HEK293 (cell line): Measurements from ENCODE around the gene TMEM164.

Source experiments
- CTCF ChIA-PET: fragments of 350-600 bp; formaldehyde crosslinking; extraction: SDS; loops from one replicate; lab custom pipeline; 2021; ENCODE audit warnings: antibody characterized with exemption; lab: Yijun Ruan, JAX
- POLR2A ChIA-PET: fragments of 300-600 bp; formaldehyde crosslinking; extraction: SDS; loops from one replicate; lab custom pipeline; 2020; ENCODE audit warnings: antibody characterized with exemption, inconsistent platforms; lab: Yijun Ruan, JAX
- H3K27ac ChIP-seq: fragments of 200-500 bp; sonication (Bioruptor generic); 2 replicates; pipeline ENCODE4 v1.5.1; 2014; ENCODE audit warnings: low read depth, low read length, control low read depth, inconsistent platforms; ENCODE audit errors: extremely low read depth
- H3K36me3 ChIP-seq, 2 experiments: fragments of 200-500 bp in 1 of 2; sonication (Bioruptor generic) in 1 of 2; 1 replicate in 1 of 2; 2 replicates in 1 of 2; pipeline ENCODE4 v1.5.1; 2014 to 2017; ENCODE audit warnings: inconsistent platforms in 2 of 2, low read length in 2 of 2; ENCODE audit not compliant: control insufficient read depth in 2 of 2, insufficient read depth in 1 of 2
- H3K4me1 ChIP-seq: fragments of 200-500 bp; sonication (Bioruptor generic); 2 replicates; pipeline ENCODE4 v1.5.1; 2014; ENCODE audit warnings: mild to moderate bottlenecking, low read length, inconsistent platforms; ENCODE audit not compliant: control insufficient read depth, insufficient read depth
- H3K4me3 ChIP-seq: 2 replicates; pipeline ENCODE4 v1.5.1; 2011; ENCODE audit warnings: low read depth, mild to moderate bottlenecking, control low read depth, low read length, moderate library complexity
- H3K9me3 ChIP-seq: fragments of 200-500 bp; sonication (Bioruptor generic); 2 replicates; pipeline ENCODE4 v1.5.1; 2014; ENCODE audit warnings: low read depth, low read length, inconsistent platforms; ENCODE audit not compliant: control insufficient read depth, insufficient read depth
- BCL11A ChIP-seq: fragments of 450-650 bp; formaldehyde crosslinking; IDR thresholded peaks from 2 replicates; pipeline ENCODE4 v1.5.1; 2016; ENCODE audit warnings: low read depth, missing biosample characterization, missing genetic modification characterization
- BCL11B ChIP-seq: fragments of 450-650 bp; formaldehyde crosslinking; IDR thresholded peaks from 2 replicates; pipeline ENCODE4 v1.5.1; 2016; ENCODE audit warnings: low read depth, missing biosample characterization, missing genetic modification characterization
- GLIS2 ChIP-seq: fragments of 450-650 bp; formaldehyde crosslinking; IDR thresholded peaks from 2 replicates; pipeline ENCODE4 v1.5.1; 2016; ENCODE audit warnings: missing biosample characterization, missing genetic modification characterization
- HIC1 ChIP-seq: fragments of 450-650 bp; formaldehyde crosslinking; IDR thresholded peaks from 2 replicates; pipeline ENCODE4 v1.5.1; 2016; ENCODE audit warnings: missing biosample characterization, missing genetic modification characterization
- HOXD13 ChIP-seq: sonication (generic); formaldehyde crosslinking; IDR thresholded peaks from 2 replicates; pipeline ENCODE4 v1.8.0; 2022; ENCODE audit warnings: missing genetic modification reagents, borderline replicate concordance
- KLF16 ChIP-seq: fragments of 450-650 bp; formaldehyde crosslinking; IDR thresholded peaks from 2 replicates; pipeline ENCODE4 v1.5.1; 2017; ENCODE audit warnings: missing biosample characterization, missing genetic modification characterization
- ZFP3 ChIP-seq: fragments of 450-650 bp; formaldehyde crosslinking; IDR thresholded peaks from 2 replicates; pipeline ENCODE4 v1.5.1; 2016; ENCODE audit warnings: low read depth, missing biosample characterization, missing genetic modification characterization
- ZFP69B ChIP-seq: fragments of 450-650 bp; formaldehyde crosslinking; IDR thresholded peaks from 2 replicates; pipeline ENCODE4 v1.5.1; 2016; ENCODE audit warnings: missing biosample characterization, missing genetic modification characterization
- ZNF114 ChIP-seq: fragments of 450-650 bp; formaldehyde crosslinking; IDR thresholded peaks from 2 replicates; pipeline ENCODE4 v1.5.0; 2017; ENCODE audit warnings: missing biosample characterization, missing genetic modification characterization
- ZNF121 ChIP-seq: fragments of 450-650 bp; formaldehyde crosslinking; IDR thresholded peaks from 2 replicates; pipeline ENCODE4 v1.5.1; 2016; ENCODE audit warnings: missing biosample characterization, missing genetic modification characterization
- ZNF138 ChIP-seq: fragments of 450-650 bp; formaldehyde crosslinking; IDR thresholded peaks from 2 replicates; pipeline ENCODE4 v1.5.1; 2016; ENCODE audit warnings: missing biosample characterization, missing genetic modification characterization, borderline replicate concordance
- ZNF155 ChIP-seq: fragments of 450-650 bp; formaldehyde crosslinking; IDR thresholded peaks from 2 replicates; pipeline ENCODE4 v1.5.1; 2016; ENCODE audit warnings: missing biosample characterization, missing genetic modification characterization
- ZNF2 ChIP-seq: fragments of 450-650 bp; formaldehyde crosslinking; IDR thresholded peaks from 2 replicates; pipeline ENCODE4 v1.5.1; 2016; ENCODE audit warnings: missing biosample characterization, missing genetic modification characterization
- ZNF221 ChIP-seq: fragments of 450-650 bp; formaldehyde crosslinking; IDR thresholded peaks from 2 replicates; pipeline ENCODE4 v1.5.1; 2017; ENCODE audit warnings: missing biosample characterization, missing genetic modification characterization, borderline replicate concordance
- ZNF248 ChIP-seq: fragments of 450-650 bp; formaldehyde crosslinking; IDR thresholded peaks from 2 replicates; pipeline ENCODE4 v1.5.1; 2017; ENCODE audit warnings: missing biosample characterization, missing genetic modification characterization
- ZNF302 ChIP-seq: fragments of 450-650 bp; formaldehyde crosslinking; IDR thresholded peaks from 2 replicates; pipeline ENCODE4 v1.5.1; 2016; ENCODE audit warnings: missing biosample characterization, missing genetic modification characterization, low read depth
- ZNF416 ChIP-seq: fragments of 450-650 bp; formaldehyde crosslinking; IDR thresholded peaks from 2 replicates; pipeline ENCODE4 v1.5.1; 2016; ENCODE audit warnings: missing biosample characterization, missing genetic modification characterization
- ZNF488 ChIP-seq: fragments of 450-650 bp; formaldehyde crosslinking; IDR thresholded peaks from 2 replicates; pipeline ENCODE4 v1.5.1; 2016; ENCODE audit warnings: missing biosample characterization, missing genetic modification characterization
- ZNF501 ChIP-seq: fragments of 450-650 bp; formaldehyde crosslinking; IDR thresholded peaks from 2 replicates; pipeline ENCODE4 v1.5.1; 2016; ENCODE audit warnings: missing biosample characterization, missing genetic modification characterization
- ZNF549 ChIP-seq: fragments of 450-650 bp; IDR thresholded peaks from 2 replicates; pipeline ENCODE4 v1.5.1; 2018; ENCODE audit warnings: missing biosample characterization, missing genetic modification characterization, mild to moderate bottlenecking, inconsistent platforms, moderate library complexity
- ZNF558 ChIP-seq: fragments of 450-650 bp; formaldehyde crosslinking; IDR thresholded peaks from 2 replicates; pipeline ENCODE4 v1.5.1; 2016; ENCODE audit warnings: missing biosample characterization, missing genetic modification characterization
- ZNF580 ChIP-seq: fragments of 450-650 bp; formaldehyde crosslinking; IDR thresholded peaks from 2 replicates; pipeline ENCODE4 v1.5.1; 2016; ENCODE audit warnings: missing biosample characterization, missing genetic modification characterization
- ZNF600 ChIP-seq: fragments of 450-650 bp; formaldehyde crosslinking; IDR thresholded peaks from 2 replicates; pipeline ENCODE4 v1.5.1; 2016; ENCODE audit warnings: missing biosample characterization, missing genetic modification characterization
- ZNF639 ChIP-seq: fragments of 450-650 bp; formaldehyde crosslinking; IDR thresholded peaks from 2 replicates; pipeline ENCODE4 v1.5.1; 2016; ENCODE audit warnings: missing biosample characterization, missing genetic modification characterization
- ZNF677 ChIP-seq: fragments of 450-650 bp; IDR thresholded peaks from 2 replicates; pipeline ENCODE4 v1.5.0; 2018; ENCODE audit warnings: missing biosample characterization, mild to moderate bottlenecking, missing genetic modification characterization, moderate library complexity
- ZNF701 ChIP-seq: fragments of 450-650 bp; formaldehyde crosslinking; IDR thresholded peaks from 2 replicates; pipeline ENCODE4 v1.5.1; 2016; ENCODE audit warnings: missing biosample characterization, missing genetic modification characterization
- ZSCAN23 ChIP-seq: fragments of 450-650 bp; formaldehyde crosslinking; IDR thresholded peaks from 2 replicates; pipeline ENCODE4 v1.5.1; 2016; ENCODE audit warnings: missing biosample characterization, missing genetic modification characterization

TMEM164 gene

GRCh38 chrX:110136136-110136535, 133.2 kb downstream of the TMEM164 start (continued):
- TF ChIP-seq ZSCAN23 (no peak), ZNF501 (tag by site-specific recombination) (no peak)

GRCh38 chrX:110138557-110138956, 135.6 kb downstream of the TMEM164 start:
- POLR2A ChIA-PET = no interaction called here
- no peak overlapping the region for H3K4me3 ChIP-seq
- H3K27ac ChIP-seq = no peak overlapping the region
- TF ChIP-seq ZFP69B (no peak), ZNF121 (tag by site-specific recombination) (no peak), ZNF501 (tag by site-specific recombination) (no peak), ZNF114 (tag by site-specific recombination) (no peak), HOXD13 (CRISPR knock-in tag) (no peak), GLIS2 (tag by site-specific recombination) (no peak), ZNF701 (tag by site-specific recombination) (no peak), ZNF416 (tag by site-specific recombination) (no peak), BCL11B (tag by site-specific recombination) (no peak), KLF16 (tag by site-specific recombination) (no peak), ZNF677 (no peak), ZSCAN23 (no peak), ZNF138 (no peak), ZNF639 (tag by site-specific recombination) (no peak)
- TF ChIP-seq, all 188 proteins: peak for 0
- CTCF ChIA-PET = interaction anchor here (0.6 to 3.6 kb wide), 2 partner anchors 8 to 282 kb away, joined by 3 to 22 read pairs; no protein-coding TSS in a partner anchor
- H3K4me1 ChIP-seq = no peaks in the 10 kb centered on the region
- H3K36me3 ChIP-seq = no peaks in the 10 kb centered on the region
- H3K9me3 ChIP-seq = no peaks in the 10 kb centered on the region

- Histone ChIP-seq H3K4me1 (no peaks in the 10 kb centered on the region), H3K9me3 (no peaks in the 10 kb centered on the region), H3K4me3 (no peak overlapping the region), H3K36me3 (no peaks in the 10 kb centered on the region), H3K27ac (no peak overlapping the region)
- ChIA-PET POLR2A (no interaction called here), CTCF (interaction anchor here (0.6 to 3.6 kb wide), 3 partner anchors 7 to 283 kb away, joined by 3 to 22 read pairs (median 5); no protein-coding TSS in a partner anchor)
- no peak for TF ChIP-seq HIC1 (tag by site-specific recombination)
Measured at GRCh38 chrX:110139172-110139571, 136.3 kb downstream of the TMEM164 start.

- Histone ChIP-seq H3K4me3 (no peak overlapping the region), H3K4me1 (no peaks in the 10 kb centered on the region), H3K27ac (no peak overlapping the region), H3K36me3 (no peaks in the 10 kb centered on the region), H3K9me3 (no peaks in the 10 kb centered on the region)
- TF ChIP-seq ZFP3 (tag by site-specific recombination) (no peak), ZNF501 (tag by site-specific recombination) (no peak), KLF16 (tag by site-specific recombination) (no peak), ZNF221 (no peak), ZNF549 (no peak), ZNF248 (tag by site-specific recombination) (no peak), ZNF155 (no peak), ZNF488 (tag by site-specific recombination) (no peak), ZNF600 (tag by site-specific recombination) (no peak), BCL11A (tag by site-specific recombination) (no peak), ZNF580 (no peak), ZNF558 (tag by site-specific recombination) (no peak), ZNF302 (tag by site-specific recombination) (no peak), ZSCAN23 (no peak), ZNF2 (tag by site-specific recombination) (no peak)
- ChIA-PET POLR2A (no interaction called here), CTCF (interaction anchor here (0.6 to 1.3 kb wide), 3 partner anchors 14 to 430 kb away, joined by 3 to 5 read pairs (median 4); no protein-coding TSS in a partner anchor)
Measured at GRCh38 chrX:110142096-110142495, 139.2 kb downstream of the TMEM164 start.
